Stimulated activated CD8-positive, alpha-beta memory T cell treated with anti-CD3 and anti-CD28 coated beads, Interleukin-12 subunit alpha, Interleukin-12 subunit beta, amount 100 ng/mL, for 24 hours (primary cell): ENCODE results near the gene CLCN1.

Experiments used
- DNase-seq: peaks from one replicate; pipeline ENCODE4 v3.0.0-alpha.2; 2020; ENCODE audit errors: extremely low read depth

The CLCN1 gene

GRCh38 chr7:143292876-143293275 lies 23.0 kb upstream of the CLCN1 start:
- DNase-seq, result no peak

GRCh38 chr7:143295870-143296269 lies 20.0 kb upstream of the CLCN1 start:
- DNase-seq, result no peak

- no peak for DNase-seq
Measured at GRCh38 chr7:143296686-143297085, 19.2 kb upstream of the CLCN1 start.

GRCh38 chr7:143299346-143299745 lies 16.6 kb upstream of the CLCN1 start:
- DNase-seq, result no peak

GRCh38 chr7:143299840-143300239 lies 16.1 kb upstream of the CLCN1 start:
- DNase-seq, result no peak

- no peak for DNase-seq
Measured at GRCh38 chr7:143300959-143301935, 14.7 kb upstream of the CLCN1 start.

GRCh38 chr7:143303733-143304132 lies 12.2 kb upstream of the CLCN1 start:
- DNase-seq, result no peak

GRCh38 chr7:143304938-143305337 lies 11.0 kb upstream of the CLCN1 start:
- DNase-seq, result no peak

GRCh38 chr7:143305423-143306070 lies 10.4 kb upstream of the CLCN1 start:
- peak; percentile 26 for DNase-seq

GRCh38 chr7:143308632-143309031 lies 7.3 kb upstream of the CLCN1 start:
- DNase-seq, result no peak

- DNase-seq, result no peak
Measured at GRCh38 chr7:143314127-143314526, 1.8 kb upstream of the CLCN1 start.

GRCh38 chr7:143316492-143316891 lies 581 bp downstream of the CLCN1 start:
- no peak for DNase-seq

- no peak for DNase-seq
Measured at GRCh38 chr7:143318661-143319060, 2.8 kb downstream of the CLCN1 start.

GRCh38 chr7:143320620-143321019 lies 4.7 kb downstream of the CLCN1 start:
- no peak for DNase-seq

GRCh38 chr7:143321242-143321641 lies 5.3 kb downstream of the CLCN1 start:
- no peak for DNase-seq

- DNase-seq, result no peak
Measured at GRCh38 chr7:143321734-143322133, 5.8 kb downstream of the CLCN1 start.

- no peak for DNase-seq
Measured at GRCh38 chr7:143322760-143323633, 7.1 kb downstream of the CLCN1 start.

GRCh38 chr7:143323653-143324052 lies 7.7 kb downstream of the CLCN1 start:
- DNase-seq, result no peak

GRCh38 chr7:143325240-143325639 lies 9.3 kb downstream of the CLCN1 start:
- DNase-seq, result no peak

- DNase-seq, result no peak
Measured at GRCh38 chr7:143327903-143328302, 12.0 kb downstream of the CLCN1 start.

GRCh38 chr7:143329471-143330170 lies 13.7 kb downstream of the CLCN1 start:
- DNase-seq, result no peak
